H9 (cell line): Measurements from ENCODE around the gene STIMATE. TPM values are rescaled to one million over a fixed set of nuclear protein-coding genes. Genes with fewer than 3 reads are reported as not detected.

Source experiments
- DNase-seq: peaks from one replicate; pipeline ENCODE4 v3.0.0-alpha.2; 2017
- H2AFZ ChIP-seq: one replicate; pipeline ENCODE4 v1.6.1; 2013; ENCODE audit warnings: mild to moderate bottlenecking, low read length, control low read depth, moderate library complexity
- H2AK5ac ChIP-seq: 2 replicates; pipeline ENCODE4 v1.6.1; 2013; ENCODE audit warnings: low read length, control low read depth, mixed read lengths; ENCODE audit not compliant: insufficient read length
- H2BK120ac ChIP-seq: one replicate; pipeline ENCODE4 v1.6.1; 2013; ENCODE audit warnings: low read depth, mild to moderate bottlenecking, low read length, control low read depth, inconsistent platforms; ENCODE audit not compliant: poor library complexity, severe bottlenecking
- H2BK12ac ChIP-seq: 2 replicates; pipeline ENCODE4 v1.6.1; 2013; ENCODE audit warnings: low read length, control low read depth, mixed read lengths, low read depth; ENCODE audit not compliant: insufficient read length
- H2BK15ac ChIP-seq: 2 replicates; pipeline ENCODE4 v1.6.1; 2013; ENCODE audit warnings: low read depth, low read length, control low read depth
- H2BK20ac ChIP-seq: one replicate; pipeline ENCODE4 v1.6.1; 2013; ENCODE audit warnings: low read depth, mild to moderate bottlenecking, low read length, control low read depth, inconsistent platforms; ENCODE audit not compliant: poor library complexity, severe bottlenecking
- H2BK5ac ChIP-seq: 2 replicates; pipeline ENCODE4 v1.6.1; 2013; ENCODE audit warnings: low read length, control low read depth, mixed read lengths; ENCODE audit not compliant: insufficient read length
- H3K14ac ChIP-seq: 2 replicates; pipeline ENCODE4 v1.6.1; 2013; ENCODE audit warnings: low read length, control low read depth; ENCODE audit not compliant: insufficient read depth
- H3K18ac ChIP-seq: 2 replicates; pipeline ENCODE4 v1.6.1; 2013; ENCODE audit warnings: low read depth, mild to moderate bottlenecking, mixed read lengths, low read length, control low read depth; ENCODE audit not compliant: insufficient read length
- H3K23ac ChIP-seq: 2 replicates; pipeline ENCODE4 v1.6.1; 2013; ENCODE audit warnings: low read length, control low read depth, mixed read lengths, low read depth; ENCODE audit not compliant: insufficient read length
- H3K23me2 ChIP-seq: 2 replicates; pipeline ENCODE4 v1.6.1; 2013; ENCODE audit warnings: low read depth, mild to moderate bottlenecking, mixed read lengths, low read length, control low read depth; ENCODE audit not compliant: insufficient read length, poor library complexity, severe bottlenecking
- H3K27ac ChIP-seq: 2 replicates; pipeline ENCODE4 v1.5.1; 2013; ENCODE audit warnings: low read length, control low read depth, mixed read lengths, low read depth; ENCODE audit not compliant: insufficient read length
- H3K27me3 ChIP-seq: 2 replicates; pipeline ENCODE4 v1.6.1; 2013; ENCODE audit warnings: low read length, control low read depth, inconsistent platforms; ENCODE audit not compliant: insufficient read depth
- H3K4ac ChIP-seq: 2 replicates; pipeline ENCODE4 v1.6.1; 2013; ENCODE audit warnings: low read depth, mild to moderate bottlenecking, control low read depth, inconsistent platforms, low read length, moderate library complexity
- H3K4me1 ChIP-seq: 2 replicates; pipeline ENCODE4 v1.6.1; 2013; ENCODE audit warnings: low read length, control low read depth, inconsistent platforms; ENCODE audit not compliant: insufficient read depth
- H3K4me2 ChIP-seq: 2 replicates; pipeline ENCODE4 v1.6.1; 2013; ENCODE audit warnings: low read length, control low read depth, mixed read lengths; ENCODE audit not compliant: insufficient read length, insufficient read depth
- H3K56ac ChIP-seq: 2 replicates; pipeline ENCODE4 v1.6.1; 2013; ENCODE audit warnings: low read depth, mild to moderate bottlenecking, mixed read lengths, low read length, control low read depth; ENCODE audit not compliant: insufficient read length
- H3K79me1 ChIP-seq: 2 replicates; pipeline ENCODE4 v1.6.1; 2013; ENCODE audit warnings: low read depth, mild to moderate bottlenecking, moderate library complexity, low read length, control low read depth, inconsistent platforms; ENCODE audit not compliant: insufficient read depth, poor library complexity, severe bottlenecking
- H3K79me2 ChIP-seq: 2 replicates; pipeline ENCODE4 v1.6.1; 2013; ENCODE audit warnings: low read length, control low read depth, inconsistent platforms; ENCODE audit not compliant: insufficient read depth
- H3K9ac ChIP-seq: 2 replicates; pipeline ENCODE4 v1.6.1; 2013; ENCODE audit warnings: low read length, control low read depth, mixed read lengths; ENCODE audit not compliant: insufficient read length; ENCODE audit errors: extremely low read depth
- H3K9me3 ChIP-seq: one replicate; pipeline ENCODE4 v1.6.1; 2013; ENCODE audit warnings: low read depth, low read length, inconsistent platforms; ENCODE audit not compliant: control insufficient read depth
- H3T11ph ChIP-seq: one replicate; pipeline ENCODE4 v1.6.1; 2013; ENCODE audit warnings: mild to moderate bottlenecking, low read length, control low read depth, inconsistent platforms
- H4K20me1 ChIP-seq: one replicate; pipeline ENCODE4 v1.6.1; 2013; ENCODE audit not compliant: control insufficient read depth, insufficient read length, insufficient read depth
- H4K5ac ChIP-seq: 2 replicates; pipeline ENCODE4 v1.6.1; 2013; ENCODE audit warnings: low read depth, mild to moderate bottlenecking, mixed read lengths, low read length, control low read depth; ENCODE audit not compliant: insufficient read length
- H4K8ac ChIP-seq: replicated peaks from 2 replicates; pipeline ENCODE4 v1.6.1; 2013; ENCODE audit warnings: low read length, control low read depth, mixed read lengths, low read depth; ENCODE audit not compliant: insufficient read length
- H4K91ac ChIP-seq: 2 replicates; pipeline ENCODE4 v1.6.1; 2013; ENCODE audit warnings: low read depth, mild to moderate bottlenecking, moderate library complexity, mixed read lengths, low read length, control low read depth; ENCODE audit not compliant: insufficient read length
- H3K27ac Mint-ChIP-seq, 3 experiments: 2 replicates in 2 of 3; 3 replicates in 1 of 3; pipeline ENCODE4 v1.8.0; 2020 to 2021; ENCODE audit warnings: mixed read lengths in 3 of 3, mild to moderate bottlenecking in 1 of 3, moderate library complexity in 1 of 3
- H3K27me3 Mint-ChIP-seq: 2 replicates; pipeline ENCODE4 v1.8.0; 2021; ENCODE audit warnings: low read depth, mild to moderate bottlenecking, moderate library complexity, mixed read lengths
- H3K36me3 Mint-ChIP-seq, 3 experiments: 2 replicates in 2 of 3; 3 replicates in 1 of 3; pipeline ENCODE4 v1.8.0; 2020 to 2021; ENCODE audit warnings: low read depth in 3 of 3, mixed read lengths in 3 of 3; ENCODE audit not compliant: insufficient read depth in 1 of 3
- H3K4me1 Mint-ChIP-seq, 2 experiments: 2 replicates each; pipeline ENCODE4 v1.8.0; 2020; ENCODE audit warnings: mixed read lengths in 2 of 2
- H3K4me3 Mint-ChIP-seq, 2 experiments: 2 replicates in 1 of 2; 3 replicates in 1 of 2; pipeline ENCODE4 v1.8.0; 2020 to 2021; ENCODE audit warnings: mild to moderate bottlenecking in 2 of 2, mixed read lengths in 2 of 2, moderate library complexity in 1 of 2
- H3K9me3 Mint-ChIP-seq, 2 experiments: 2 replicates in 1 of 2; 3 replicates in 1 of 2; pipeline ENCODE4 v1.8.0; 2020; ENCODE audit warnings: mild to moderate bottlenecking in 2 of 2, mixed read lengths in 2 of 2, moderate library complexity in 1 of 2
- WGBS: extraction: QIAGEN DNeasy Blood & Tissue Kit; methylation state at CpG from one replicate; pipeline ENCODE4 v1.1.7; 2013; ENCODE audit warnings: missing lambda C conversion rate, low lambda C conversion rate, mixed read lengths; ENCODE audit not compliant: insufficient read length; ENCODE audit errors: extremely low coverage; 5-methylcytosine and 5-hydroxymethylcytosine counted together
- total RNA-seq: library from RNA; stranded (reverse); gene quantifications from 2 replicates; pipeline ENCODE4 v1.2.1, GENCODE V29; 2021
- TF ChIP-seq, protein P1 (sequence below): fragments of 200-600 bp; sonication (generic); conservative IDR thresholded peaks from 3 replicates; pipeline ENCODE4 v1.8.0; 2021; ENCODE audit warnings: antibody characterized with exemption, mild to moderate bottlenecking

STIMATE gene
- total RNA-seq, 1 experiment from 2014 or later, result 25.6 TPM

DNA sequence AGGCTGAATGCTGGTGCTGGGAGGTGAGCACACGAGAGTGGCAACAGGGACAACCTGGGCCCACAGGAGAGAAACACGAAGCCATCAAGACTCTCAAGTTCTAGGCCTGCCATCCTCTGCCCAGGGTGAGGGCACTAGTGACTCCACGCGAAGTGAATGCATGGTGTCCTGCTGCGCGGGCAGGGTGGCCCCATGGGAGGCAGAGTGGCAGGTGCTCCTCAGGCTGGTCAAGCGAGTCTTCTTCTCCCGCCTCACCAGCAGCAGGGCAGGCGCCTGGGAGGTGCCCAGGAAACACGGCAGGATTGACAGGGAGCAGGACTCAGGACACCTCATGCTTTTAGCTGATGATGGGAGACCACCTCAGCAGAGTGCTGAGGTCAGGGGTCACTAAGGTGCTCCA, 26.9 kb downstream of the STIMATE start:
- H2BK20ac ChIP-seq, result no peak overlapping the region
- H3K23me2 ChIP-seq, result no peaks in the 10 kb centered on the region
- H2BK120ac ChIP-seq, result no peak overlapping the region
- H3K18ac ChIP-seq, result no peak overlapping the region
- no peak overlapping the region for H4K91ac ChIP-seq
- Mint-ChIP-seq H3K27me3 (no peaks in the 10 kb centered on the region), H3K4me1 (peaks cover 12 to 19% of the 10 kb centered on the region in 2 experiments), H3K9me3 (peaks cover 0 to 5% of the 10 kb centered on the region in 2 experiments; a peak in 3 of 5 replicates), H3K4me3 (no peak overlapping the region), H3K36me3 (peaks cover 8 to 11% (median 8%) of the 10 kb centered on the region in 3 experiments), H3K27ac (peak overlapping the region in 1 of 3 experiments; percentile 40; a peak in 1 of 7 replicates)
- H4K20me1 ChIP-seq, result no peaks in the 10 kb centered on the region
- H3K56ac ChIP-seq, result no peak overlapping the region
- no peak overlapping the region for H2BK5ac ChIP-seq
- no peak overlapping the region for H3T11ph ChIP-seq
- H3K14ac ChIP-seq, result no peak overlapping the region
- TF ChIP-seq, protein P1, sequence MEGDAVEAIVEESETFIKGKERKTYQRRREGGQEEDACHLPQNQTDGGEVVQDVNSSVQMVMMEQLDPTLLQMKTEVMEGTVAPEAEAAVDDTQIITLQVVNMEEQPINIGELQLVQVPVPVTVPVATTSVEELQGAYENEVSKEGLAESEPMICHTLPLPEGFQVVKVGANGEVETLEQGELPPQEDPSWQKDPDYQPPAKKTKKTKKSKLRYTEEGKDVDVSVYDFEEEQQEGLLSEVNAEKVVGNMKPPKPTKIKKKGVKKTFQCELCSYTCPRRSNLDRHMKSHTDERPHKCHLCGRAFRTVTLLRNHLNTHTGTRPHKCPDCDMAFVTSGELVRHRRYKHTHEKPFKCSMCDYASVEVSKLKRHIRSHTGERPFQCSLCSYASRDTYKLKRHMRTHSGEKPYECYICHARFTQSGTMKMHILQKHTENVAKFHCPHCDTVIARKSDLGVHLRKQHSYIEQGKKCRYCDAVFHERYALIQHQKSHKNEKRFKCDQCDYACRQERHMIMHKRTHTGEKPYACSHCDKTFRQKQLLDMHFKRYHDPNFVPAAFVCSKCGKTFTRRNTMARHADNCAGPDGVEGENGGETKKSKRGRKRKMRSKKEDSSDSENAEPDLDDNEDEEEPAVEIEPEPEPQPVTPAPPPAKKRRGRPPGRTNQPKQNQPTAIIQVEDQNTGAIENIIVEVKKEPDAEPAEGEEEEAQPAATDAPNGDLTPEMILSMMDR, result no peak
- H2BK12ac ChIP-seq, result no peak overlapping the region
- no peak for DNase-seq
- no CpG with 5 or more reads among the region's 10 CpGs for WGBS
- H3K27me3 ChIP-seq, result no peaks in the 10 kb centered on the region
- no peak overlapping the region for H3K4ac ChIP-seq
- H3K79me2 ChIP-seq, result peaks cover 3% of the 10 kb centered on the region; the same call in 1 of the 2 replicates
- no peak overlapping the region for H3K9ac ChIP-seq
- no peak overlapping the region for H4K5ac ChIP-seq
- H4K8ac ChIP-seq, result no peak overlapping the region
- H2AK5ac ChIP-seq, result no peak overlapping the region
- no peak overlapping the region for H2BK15ac ChIP-seq
- H3K79me1 ChIP-seq, result no peaks in the 10 kb centered on the region
- H2AFZ ChIP-seq, result no peak overlapping the region
- no peak overlapping the region for H3K27ac ChIP-seq
- no peak overlapping the region for H3K4me2 ChIP-seq
- no peak overlapping the region for H3K23ac ChIP-seq
- H3K4me1 ChIP-seq, result no peaks in the 10 kb centered on the region
- H3K9me3 ChIP-seq, result no peaks in the 10 kb centered on the region
